WTC11 (cell line): ENCODE results near the gene CLCN7. TPM values are rescaled to one million over a fixed set of nuclear protein-coding genes. Genes with fewer than 3 reads are reported as not detected.

Source experiments
- ATAC-seq: fragments of 200-7000 bp; cut with Tn5 transposase; 2 replicates; pipeline ENCODE4 v1.10.0; 2021; ENCODE audit warnings: mild to moderate bottlenecking, moderate library complexity
- CTCF ChIA-PET: fragments of 300-600 bp; sonication (Branson Sonifier 250); formaldehyde crosslinking; loops from one replicate; lab custom pipeline; 2021; ENCODE audit warnings: antibody characterized with exemption; lab: Charles Lee
- POLR2A ChIA-PET: fragments of 350-600 bp; sonication (Branson Sonifier 250); formaldehyde crosslinking; loops from one replicate; lab custom pipeline; 2021; ENCODE audit warnings: antibody characterized with exemption; lab: Charles Lee
- DNase-seq: peaks from one replicate; pipeline ENCODE4 v3.0.0; 2021; ENCODE audit warnings: low spot score
- H3K27ac Mint-ChIP-seq: 2 replicates; pipeline ENCODE4 v1.8.0; 2021; ENCODE audit warnings: mixed read lengths
- H3K27me3 Mint-ChIP-seq: 2 replicates; pipeline ENCODE4 v1.8.0; 2021; ENCODE audit warnings: low read depth, mild to moderate bottlenecking, moderate library complexity, mixed read lengths
- H3K36me3 Mint-ChIP-seq: 2 replicates; pipeline ENCODE4 v1.8.0; 2021; ENCODE audit warnings: mixed read lengths
- H3K4me1 Mint-ChIP-seq: 2 replicates; pipeline ENCODE4 v1.8.0; 2022; ENCODE audit warnings: mixed read lengths
- H3K4me3 Mint-ChIP-seq: 2 replicates; pipeline ENCODE4 v1.8.0; 2021; ENCODE audit warnings: mild to moderate bottlenecking, moderate library complexity, mixed read lengths
- H3K9me3 Mint-ChIP-seq: 2 replicates; pipeline ENCODE4 v1.8.0; 2021; ENCODE audit warnings: mixed read lengths
- JUN ChIP-seq: sonication (generic); formaldehyde crosslinking; IDR thresholded peaks from 2 replicates; pipeline ENCODE4 v1.8.0; 2023; ENCODE audit warnings: mild to moderate bottlenecking, missing genetic modification reagents
- MAX ChIP-seq: sonication (generic); formaldehyde crosslinking; IDR thresholded peaks from 2 replicates; pipeline ENCODE4 v1.8.0; 2022; ENCODE audit warnings: mild to moderate bottlenecking, missing genetic modification reagents
- NFATC4 ChIP-seq: fragments of 250-450 bp; sonication (Bioruptor Pico); IDR thresholded peaks from 2 replicates; pipeline ENCODE4 v1.9.0; 2021; ENCODE audit warnings: mild to moderate bottlenecking
- SP1 ChIP-seq: sonication (generic); formaldehyde crosslinking; conservative IDR thresholded peaks from 2 replicates; pipeline ENCODE4 v1.8.1; 2022; ENCODE audit warnings: missing genetic modification reagents
- USF1 ChIP-seq: sonication (generic); formaldehyde crosslinking; IDR thresholded peaks from 2 replicates; pipeline ENCODE4 v1.8.0; 2022; ENCODE audit warnings: mild to moderate bottlenecking, missing genetic modification reagents
- USF2 ChIP-seq: sonication (generic); formaldehyde crosslinking; IDR thresholded peaks from 2 replicates; pipeline ENCODE4 v1.8.1; 2023; ENCODE audit warnings: mild to moderate bottlenecking, missing genetic modification reagents, moderate library complexity
- ZNF281 ChIP-seq: sonication (generic); formaldehyde crosslinking; IDR thresholded peaks from 2 replicates; pipeline ENCODE4 v1.8.0; 2023; ENCODE audit warnings: mild to moderate bottlenecking, missing genetic modification reagents
- total RNA-seq: library from RNA; stranded (reverse); gene quantifications from 3 replicates; pipeline ENCODE4 v1.2.3, GENCODE V29; 2021
- TF ChIP-seq, protein P1 (sequence below): sonication (generic); formaldehyde crosslinking; conservative IDR thresholded peaks from 2 replicates; pipeline ENCODE4 v1.8.1; 2023; ENCODE audit warnings: mild to moderate bottlenecking, low read depth, missing genetic modification reagents, moderate library complexity
- TF ChIP-seq, protein P2 (sequence below): sonication (generic); formaldehyde crosslinking; IDR thresholded peaks from 2 replicates; pipeline ENCODE4 v1.8.1; 2022; ENCODE audit warnings: mild to moderate bottlenecking, moderate library complexity, missing genetic modification reagents

Gene CLCN7
- total RNA-seq, 1 experiment from 2014 or later = 94.1 TPM

DNA sequence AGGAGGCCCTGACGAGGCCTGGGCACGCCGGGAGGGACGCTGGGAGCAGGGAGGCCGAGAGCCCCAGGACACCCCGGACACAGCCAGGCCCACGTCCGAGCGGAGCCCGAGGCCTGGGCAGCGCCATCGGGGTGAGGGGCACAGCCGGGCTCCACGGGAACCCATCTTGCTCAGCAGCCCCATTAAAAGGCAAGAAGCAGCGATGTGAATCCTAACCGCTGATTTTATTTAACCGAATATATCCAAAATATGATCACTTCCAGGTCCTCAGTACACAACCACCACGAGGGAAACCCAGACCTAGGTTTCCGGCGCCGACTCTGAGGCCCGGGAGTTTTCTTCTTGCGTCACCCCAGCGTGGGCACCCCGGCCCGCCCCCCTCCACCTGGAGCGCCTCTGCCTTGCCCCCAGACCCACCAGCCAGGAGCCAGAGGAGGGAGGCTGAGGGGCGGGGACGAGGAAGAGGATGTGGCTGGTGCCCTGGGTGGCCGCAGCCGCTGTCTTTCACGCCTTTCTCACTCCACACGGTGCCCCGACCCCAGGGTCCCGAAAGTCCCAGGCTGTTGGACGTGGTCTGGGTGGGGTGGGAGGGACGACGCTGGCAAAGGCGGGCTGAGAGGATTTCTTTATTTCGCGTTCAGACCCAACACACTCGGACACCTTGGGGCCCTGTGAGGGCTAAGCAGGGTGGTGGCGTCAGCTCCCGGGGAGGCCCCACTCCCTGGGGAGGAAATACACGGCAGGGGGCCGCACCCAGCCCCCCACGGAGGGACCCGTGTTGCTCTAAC, 29.9 kb downstream of the CLCN7 start (continued):
- TF ChIP-seq USF2 (CRISPR knock-in tag) (no peak), USF1 (CRISPR knock-in tag) (no peak)

- POLR2A ChIA-PET = no interaction called here
- H3K27me3 Mint-ChIP-seq = no peaks in the 10 kb centered on the region
- TF ChIP-seq, protein P1, sequence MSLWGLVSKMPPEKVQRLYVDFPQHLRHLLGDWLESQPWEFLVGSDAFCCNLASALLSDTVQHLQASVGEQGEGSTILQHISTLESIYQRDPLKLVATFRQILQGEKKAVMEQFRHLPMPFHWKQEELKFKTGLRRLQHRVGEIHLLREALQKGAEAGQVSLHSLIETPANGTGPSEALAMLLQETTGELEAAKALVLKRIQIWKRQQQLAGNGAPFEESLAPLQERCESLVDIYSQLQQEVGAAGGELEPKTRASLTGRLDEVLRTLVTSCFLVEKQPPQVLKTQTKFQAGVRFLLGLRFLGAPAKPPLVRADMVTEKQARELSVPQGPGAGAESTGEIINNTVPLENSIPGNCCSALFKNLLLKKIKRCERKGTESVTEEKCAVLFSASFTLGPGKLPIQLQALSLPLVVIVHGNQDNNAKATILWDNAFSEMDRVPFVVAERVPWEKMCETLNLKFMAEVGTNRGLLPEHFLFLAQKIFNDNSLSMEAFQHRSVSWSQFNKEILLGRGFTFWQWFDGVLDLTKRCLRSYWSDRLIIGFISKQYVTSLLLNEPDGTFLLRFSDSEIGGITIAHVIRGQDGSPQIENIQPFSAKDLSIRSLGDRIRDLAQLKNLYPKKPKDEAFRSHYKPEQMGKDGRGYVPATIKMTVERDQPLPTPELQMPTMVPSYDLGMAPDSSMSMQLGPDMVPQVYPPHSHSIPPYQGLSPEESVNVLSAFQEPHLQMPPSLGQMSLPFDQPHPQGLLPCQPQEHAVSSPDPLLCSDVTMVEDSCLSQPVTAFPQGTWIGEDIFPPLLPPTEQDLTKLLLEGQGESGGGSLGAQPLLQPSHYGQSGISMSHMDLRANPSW (CRISPR knock-in tag) = no peak
- TF ChIP-seq NFATC4 (no peak), USF2 (CRISPR knock-in tag) (no peak), JUN (CRISPR knock-in tag) (no peak), ZNF281 (no peak), MAX (no peak)
- TF ChIP-seq, protein P2, sequence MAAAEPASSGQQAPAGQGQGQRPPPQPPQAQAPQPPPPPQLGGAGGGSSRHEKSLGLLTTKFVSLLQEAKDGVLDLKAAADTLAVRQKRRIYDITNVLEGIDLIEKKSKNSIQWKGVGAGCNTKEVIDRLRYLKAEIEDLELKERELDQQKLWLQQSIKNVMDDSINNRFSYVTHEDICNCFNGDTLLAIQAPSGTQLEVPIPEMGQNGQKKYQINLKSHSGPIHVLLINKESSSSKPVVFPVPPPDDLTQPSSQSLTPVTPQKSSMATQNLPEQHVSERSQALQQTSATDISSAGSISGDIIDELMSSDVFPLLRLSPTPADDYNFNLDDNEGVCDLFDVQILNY (CRISPR knock-in tag) = no peak
- TF ChIP-seq, all 79 proteins: peak for 0
These were observed 30.7 kb downstream of the CLCN7 start, which contains the start of gene CCDC154 for GRCh38 chr16:1443980-1444729. TSS of gene CCDC154 (minus strand) at chr16:1444556. CDS start at chr16:1444322, 234 bp downstream.

GRCh38 chr16:1443403-1443973, 31.3 kb downstream of the CLCN7 start:
- no peaks in the 10 kb centered on the region for H3K4me1 Mint-ChIP-seq
- DNase-seq (no peak), ATAC-seq (peak; percentile 11; the same call in 1 of the 2 replicates)
- H3K4me3 Mint-ChIP-seq = no peak overlapping the region
- TF ChIP-seq SP1 (CRISPR knock-in tag) = no peak
- no peaks in the 10 kb centered on the region for H3K27me3 Mint-ChIP-seq
- no peaks in the 10 kb centered on the region for H3K36me3 Mint-ChIP-seq
- ChIA-PET CTCF (interaction anchor here (0.6 to 1.9 kb wide), 6 partner anchors 16 to 117 kb away, joined by 3 to 10 read pairs (median 3); partner anchors contain the start of gene UQCC4), POLR2A (no interaction called here)
- H3K27ac Mint-ChIP-seq = no peak overlapping the region
- no peaks in the 10 kb centered on the region for H3K9me3 Mint-ChIP-seq

More at GRCh38 chr16:1443980-1444729, 30.7 kb downstream of the CLCN7 start, which contains the start of gene CCDC154:
- Mint-ChIP-seq H3K4me1 (no peaks in the 10 kb centered on the region), H3K4me3 (no peak within 1 kb of the TSS), H3K36me3 (no peaks in the 10 kb centered on the region), H3K27ac (no peak within 1 kb of the TSS), H3K9me3 (no peaks in the 10 kb centered on the region)
- DNase-seq = no peak
- CTCF ChIA-PET = interaction anchor here (0.7 to 1.9 kb wide), 5 partner anchors 17 to 280 kb away, joined by 3 to 10 read pairs (median 3); partner anchors contain the start of gene UQCC4
- no peak; the same call in 1 of the 2 replicates for ATAC-seq
